OCI-LY1 (cell line): ENCODE measurements around the gene UNC5A.

ENCODE experiments used
- EZH2 ChIP-seq: fragments of 200-600 bp; sonication (generic), shearing (Covaris generic); IDR thresholded peaks from 2 replicates; pipeline ENCODE4 v1.8.0; 2017; ENCODE audit warnings: borderline replicate concordance, mixed run types, mild to moderate bottlenecking, antibody characterized with exemption, low read length, moderate library complexity, mixed read lengths
- TF ChIP-seq, protein P1 (sequence below): fragments of 200-600 bp; sonication (generic), shearing (Covaris generic); IDR thresholded peaks from 2 replicates; pipeline ENCODE4 v1.5.1; 2017; ENCODE audit warnings: mild to moderate bottlenecking, antibody characterized with exemption, low read length, moderate library complexity, mixed read lengths

DNA sequence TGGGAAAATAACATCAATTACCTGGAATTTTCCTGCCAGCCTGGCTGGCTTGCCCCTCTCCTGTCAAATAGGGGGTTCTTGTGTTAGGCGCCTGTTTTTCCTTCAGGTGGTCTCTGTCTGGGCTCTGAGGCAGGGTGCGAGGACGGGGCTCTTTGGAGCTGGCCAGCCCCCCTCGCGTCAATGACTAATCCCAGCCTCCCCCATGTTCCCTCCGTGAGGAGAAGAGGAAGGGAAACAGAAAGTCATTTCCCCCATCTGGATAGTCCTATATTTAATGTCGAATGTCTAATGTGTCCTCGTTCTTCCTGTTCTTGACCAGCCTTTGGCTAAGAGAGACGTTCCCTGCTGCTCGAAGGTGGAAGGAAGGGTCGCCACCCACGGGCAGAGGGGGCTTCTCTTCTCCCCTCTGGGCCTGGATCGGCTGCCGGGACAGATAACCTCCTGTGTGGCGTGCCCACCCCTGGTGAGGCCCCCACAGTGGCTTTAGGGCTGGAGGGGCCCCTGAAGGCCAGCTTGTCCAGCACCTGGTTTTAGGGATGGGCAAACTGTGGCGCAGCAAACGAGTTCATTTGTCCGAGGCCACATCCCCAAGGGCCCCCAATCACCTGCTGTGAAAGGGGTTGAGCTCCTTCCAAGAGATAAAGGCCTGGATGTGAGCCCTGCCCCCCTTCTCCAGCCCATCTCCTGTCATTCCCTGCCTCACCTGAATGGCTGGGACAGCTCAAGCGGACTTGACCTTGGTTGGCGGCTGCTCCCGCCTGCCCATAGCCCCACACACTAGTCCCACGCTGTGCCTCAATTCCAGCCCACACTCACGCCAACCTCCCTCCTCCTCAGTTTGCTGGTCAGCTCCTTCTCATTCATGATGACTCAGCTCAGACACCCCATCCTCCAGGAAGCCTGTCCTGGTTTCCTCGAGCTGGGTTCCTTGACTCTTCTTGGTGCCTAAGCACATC, 35.9 kb upstream of the UNC5A start:
- no peak for TF ChIP-seq EZH2
- TF ChIP-seq, protein P1, sequence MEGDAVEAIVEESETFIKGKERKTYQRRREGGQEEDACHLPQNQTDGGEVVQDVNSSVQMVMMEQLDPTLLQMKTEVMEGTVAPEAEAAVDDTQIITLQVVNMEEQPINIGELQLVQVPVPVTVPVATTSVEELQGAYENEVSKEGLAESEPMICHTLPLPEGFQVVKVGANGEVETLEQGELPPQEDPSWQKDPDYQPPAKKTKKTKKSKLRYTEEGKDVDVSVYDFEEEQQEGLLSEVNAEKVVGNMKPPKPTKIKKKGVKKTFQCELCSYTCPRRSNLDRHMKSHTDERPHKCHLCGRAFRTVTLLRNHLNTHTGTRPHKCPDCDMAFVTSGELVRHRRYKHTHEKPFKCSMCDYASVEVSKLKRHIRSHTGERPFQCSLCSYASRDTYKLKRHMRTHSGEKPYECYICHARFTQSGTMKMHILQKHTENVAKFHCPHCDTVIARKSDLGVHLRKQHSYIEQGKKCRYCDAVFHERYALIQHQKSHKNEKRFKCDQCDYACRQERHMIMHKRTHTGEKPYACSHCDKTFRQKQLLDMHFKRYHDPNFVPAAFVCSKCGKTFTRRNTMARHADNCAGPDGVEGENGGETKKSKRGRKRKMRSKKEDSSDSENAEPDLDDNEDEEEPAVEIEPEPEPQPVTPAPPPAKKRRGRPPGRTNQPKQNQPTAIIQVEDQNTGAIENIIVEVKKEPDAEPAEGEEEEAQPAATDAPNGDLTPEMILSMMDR = no peak
